Neuronal stem cell (in vitro differentiated cells): Measurements from ENCODE around the gene MAGEB18.

Source experiments
- DNase-seq: peaks from one replicate; pipeline ENCODE4 v3.0.0-alpha.2; 2013; ENCODE audit warnings: low spot score
- H2AFZ ChIP-seq: one replicate; pipeline ENCODE4 v1.6.1; 2013; ENCODE audit warnings: mild to moderate bottlenecking, low read length, inconsistent platforms
- H2AK5ac ChIP-seq: 2 replicates; pipeline ENCODE4 v1.6.1; 2013; ENCODE audit warnings: low read depth, mild to moderate bottlenecking, inconsistent platforms, low read length, moderate library complexity, mixed read lengths
- H2BK120ac ChIP-seq: 2 replicates; pipeline ENCODE4 v1.6.1; 2013; ENCODE audit warnings: low read depth, mild to moderate bottlenecking, inconsistent platforms, low read length, moderate library complexity, mixed read lengths
- H2BK12ac ChIP-seq: one replicate; pipeline ENCODE4 v1.6.1; 2013; ENCODE audit warnings: low read length, inconsistent platforms
- H2BK15ac ChIP-seq: 2 replicates; pipeline ENCODE4 v1.6.1; 2013; ENCODE audit warnings: mild to moderate bottlenecking, low read length, inconsistent platforms, mixed read lengths
- H2BK5ac ChIP-seq: one replicate; pipeline ENCODE4 v1.6.1; 2013; ENCODE audit warnings: inconsistent platforms, mild to moderate bottlenecking, low read length, moderate library complexity
- H3K14ac ChIP-seq: one replicate; pipeline ENCODE4 v1.6.1; 2013; ENCODE audit warnings: low read length, inconsistent platforms
- H3K18ac ChIP-seq: 2 replicates; pipeline ENCODE4 v1.6.1; 2013; ENCODE audit warnings: low read length, inconsistent platforms
- H3K23ac ChIP-seq: 2 replicates; pipeline ENCODE4 v1.6.1; 2013; ENCODE audit warnings: low read depth, mild to moderate bottlenecking, mixed read lengths, low read length, inconsistent platforms; ENCODE audit not compliant: poor library complexity
- H3K27ac ChIP-seq: replicated peaks from 3 replicates; pipeline ENCODE4 v1.5.1; 2013; ENCODE audit warnings: low read length, inconsistent platforms
- H3K27me3 ChIP-seq, 3 experiments: 2 replicates each; pipeline ENCODE4 v1.6.1; 2013; ENCODE audit warnings: low read length in 3 of 3, mild to moderate bottlenecking in 2 of 3, inconsistent platforms in 1 of 3, low read depth in 1 of 3, mixed read lengths in 1 of 3, moderate library complexity in 1 of 3; ENCODE audit not compliant: control insufficient read depth in 3 of 3, insufficient read depth in 3 of 3
- H3K36me3 ChIP-seq, 2 donors: replicated peaks in 1 of 2; 2 replicates each; pipeline ENCODE4 v1.6.1; 2013; ENCODE audit warnings: low read length in 2 of 2; ENCODE audit not compliant: control insufficient read depth in 2 of 2, insufficient read depth in 2 of 2
- H3K4ac ChIP-seq: 2 replicates; pipeline ENCODE4 v1.6.1; 2013; ENCODE audit warnings: inconsistent platforms, mild to moderate bottlenecking, low read length, moderate library complexity
- H3K4me1 ChIP-seq, 2 donors: 1 replicate in 1 of 2; 2 replicates in 1 of 2; pipeline ENCODE4 v1.6.1; 2013; ENCODE audit warnings: low read length in 2 of 2, low read depth in 1 of 2; ENCODE audit not compliant: control insufficient read depth in 2 of 2, insufficient read depth in 1 of 2
- H3K4me2 ChIP-seq: one replicate; pipeline ENCODE4 v1.6.1; 2013; ENCODE audit warnings: mild to moderate bottlenecking, low read length, inconsistent platforms; ENCODE audit not compliant: insufficient read depth, poor library complexity, severe bottlenecking
- H3K4me3 ChIP-seq, 2 donors: 2 replicates each; pipeline ENCODE4 v1.5.1; 2013; ENCODE audit warnings: low read length in 2 of 2, mild to moderate bottlenecking in 2 of 2, inconsistent platforms in 1 of 2, moderate library complexity in 1 of 2
- H3K79me1 ChIP-seq: one replicate; pipeline ENCODE4 v1.6.1; 2013; ENCODE audit warnings: low read depth, mild to moderate bottlenecking, inconsistent platforms, low read length, moderate library complexity
- H3K9ac ChIP-seq: one replicate; pipeline ENCODE4 v1.6.1; 2013; ENCODE audit warnings: mild to moderate bottlenecking, low read depth, low read length, inconsistent platforms; ENCODE audit not compliant: poor library complexity
- H3K9me3 ChIP-seq, 2 donors: replicated peaks in 1 of 2; 2 replicates each; pipeline versions ENCODE3 to v1.6.1; 2013; ENCODE audit warnings: low read length in 2 of 2, mild to moderate bottlenecking in 2 of 2, inconsistent platforms in 1 of 2, low read depth in 1 of 2, mixed read lengths in 1 of 2, moderate library complexity in 1 of 2; ENCODE audit not compliant: control insufficient read depth in 2 of 2, insufficient read depth in 1 of 2
- H4K8ac ChIP-seq: one replicate; pipeline ENCODE4 v1.6.1; 2013; ENCODE audit warnings: low read depth, mild to moderate bottlenecking, inconsistent platforms, low read length, moderate library complexity
- H4K91ac ChIP-seq: one replicate; pipeline ENCODE4 v1.6.1; 2013; ENCODE audit warnings: low read length, low read depth, mild to moderate bottlenecking, inconsistent platforms; ENCODE audit not compliant: poor library complexity
- WGBS, 2 donors: extraction: QIAGEN DNeasy Blood & Tissue Kit; methylation state at CpG; one replicate each; pipeline ENCODE4 v1.1.7; 2013; ENCODE audit warnings: missing lambda C conversion rate in 2 of 2, mixed read lengths in 1 of 2; ENCODE audit not compliant: insufficient read length in 2 of 2, insufficient replicate concordance in 1 of 2; ENCODE audit errors: extremely low coverage in 2 of 2; 5-methylcytosine and 5-hydroxymethylcytosine counted together

Gene MAGEB18

GRCh38 chrX:26160301-26160700 is 22.2 kb downstream of the MAGEB18 start, which contains the start of gene MAGEB6B:
TSS of gene MAGEB6B (plus strand) at chrX:26160601. CDS start at chrX:26160601, 0 bp downstream.
- Histone ChIP-seq H2BK5ac (no peak within 1 kb of the TSS), H2AFZ (no peak within 1 kb of the TSS), H3K27me3 (no peaks in the 10 kb centered on the region), H2AK5ac (no peak within 1 kb of the TSS), H3K36me3 (no peaks in the 10 kb centered on the region), H3K9ac (no peak within 1 kb of the TSS), H3K27ac (no peak within 1 kb of the TSS), H2BK15ac (no peak within 1 kb of the TSS), H3K79me1 (no peaks in the 10 kb centered on the region), H3K4me3 (no peak within 1 kb of the TSS), H4K91ac (no peak within 1 kb of the TSS), H3K23ac (no peak within 1 kb of the TSS), H3K4me2 (no peak within 1 kb of the TSS), H3K9me3 (no peaks in the 10 kb centered on the region), H2BK12ac (no peak within 1 kb of the TSS), H2BK120ac (no peak within 1 kb of the TSS), H3K4me1 (no peaks in the 10 kb centered on the region), H3K18ac (no peak within 1 kb of the TSS), H4K8ac (no peak within 1 kb of the TSS), H3K4ac (no peak within 1 kb of the TSS), H3K14ac (no peak within 1 kb of the TSS)
- DNase-seq, result no peak
- no CpG with 5 or more reads among the region's 10 CpGs for WGBS, 2 donors
